ENCODE measurements around the gene KRT77.

DNA sequence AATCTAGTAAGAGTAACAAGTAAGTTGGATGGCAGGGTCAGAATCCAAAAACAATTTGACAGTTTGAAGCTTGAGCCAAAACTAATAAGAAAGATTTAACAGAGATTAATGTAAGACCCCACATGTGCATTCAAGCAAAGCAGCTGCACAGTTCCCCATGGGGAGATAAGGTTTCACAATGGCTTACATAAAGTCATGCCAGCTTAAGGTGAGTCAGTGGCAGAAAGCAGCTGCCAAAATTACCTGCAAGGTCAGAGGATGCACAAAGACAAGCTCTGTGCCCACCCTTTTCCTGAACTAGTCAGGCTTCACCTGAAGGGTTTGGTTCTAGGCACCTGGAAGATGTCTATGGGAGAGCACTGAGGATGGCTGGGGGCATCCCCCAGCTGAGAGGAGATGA is 36.6 kb upstream of the KRT77 start:
- TF ChIP-seq, protein P1, sequence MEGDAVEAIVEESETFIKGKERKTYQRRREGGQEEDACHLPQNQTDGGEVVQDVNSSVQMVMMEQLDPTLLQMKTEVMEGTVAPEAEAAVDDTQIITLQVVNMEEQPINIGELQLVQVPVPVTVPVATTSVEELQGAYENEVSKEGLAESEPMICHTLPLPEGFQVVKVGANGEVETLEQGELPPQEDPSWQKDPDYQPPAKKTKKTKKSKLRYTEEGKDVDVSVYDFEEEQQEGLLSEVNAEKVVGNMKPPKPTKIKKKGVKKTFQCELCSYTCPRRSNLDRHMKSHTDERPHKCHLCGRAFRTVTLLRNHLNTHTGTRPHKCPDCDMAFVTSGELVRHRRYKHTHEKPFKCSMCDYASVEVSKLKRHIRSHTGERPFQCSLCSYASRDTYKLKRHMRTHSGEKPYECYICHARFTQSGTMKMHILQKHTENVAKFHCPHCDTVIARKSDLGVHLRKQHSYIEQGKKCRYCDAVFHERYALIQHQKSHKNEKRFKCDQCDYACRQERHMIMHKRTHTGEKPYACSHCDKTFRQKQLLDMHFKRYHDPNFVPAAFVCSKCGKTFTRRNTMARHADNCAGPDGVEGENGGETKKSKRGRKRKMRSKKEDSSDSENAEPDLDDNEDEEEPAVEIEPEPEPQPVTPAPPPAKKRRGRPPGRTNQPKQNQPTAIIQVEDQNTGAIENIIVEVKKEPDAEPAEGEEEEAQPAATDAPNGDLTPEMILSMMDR (tag by site-specific recombination; IDR thresholded peaks at IDR 0.05): no peak
- no peak for TF ChIP-seq ZNF48 (tag by site-specific recombination; IDR thresholded peaks at IDR 0.05)
- no peak for TF ChIP-seq ZNF548 (tag by site-specific recombination; IDR thresholded peaks at IDR 0.05)
- TF ChIP-seq, protein P2, sequence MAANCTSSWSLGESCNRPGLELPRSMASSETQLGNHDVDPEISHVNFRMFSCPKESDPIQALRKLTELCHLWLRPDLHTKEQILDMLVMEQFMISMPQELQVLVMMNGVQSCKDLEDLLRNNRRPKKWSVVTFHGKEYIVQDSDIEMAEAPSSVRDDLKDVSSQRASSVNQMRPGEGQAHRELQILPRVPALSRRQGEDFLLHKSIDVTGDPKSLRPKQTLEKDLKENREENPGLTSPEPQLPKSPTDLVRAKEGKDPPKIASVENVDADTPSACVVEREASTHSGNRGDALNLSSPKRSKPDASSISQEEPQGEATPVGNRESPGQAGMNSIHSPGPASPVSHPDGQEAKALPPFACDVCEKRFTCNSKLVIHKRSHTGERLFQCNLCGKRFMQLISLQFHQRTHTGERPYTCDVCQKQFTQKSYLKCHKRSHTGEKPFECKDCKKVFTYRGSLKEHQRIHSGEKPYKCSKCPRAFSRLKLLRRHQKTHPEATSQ (tag by site-specific recombination; IDR thresholded peaks at IDR 0.05): no peak
- TF ChIP-seq ZNF549 (tag by site-specific recombination; IDR thresholded peaks at IDR 0.05): no peak
- no peak for TF ChIP-seq ZNF610 (tag by site-specific recombination; IDR thresholded peaks at IDR 0.05; ENCODE audit: borderline replicate concordance)
- TF ChIP-seq ZEB2 (tag by site-specific recombination; IDR thresholded peaks at IDR 0.05): no peak
- no peak for TF ChIP-seq KLF16 (tag by site-specific recombination; IDR thresholded peaks at IDR 0.05)
- TF ChIP-seq PRDM1 (tag by site-specific recombination; IDR thresholded peaks at IDR 0.05): no peak
- TF ChIP-seq, protein P3, sequence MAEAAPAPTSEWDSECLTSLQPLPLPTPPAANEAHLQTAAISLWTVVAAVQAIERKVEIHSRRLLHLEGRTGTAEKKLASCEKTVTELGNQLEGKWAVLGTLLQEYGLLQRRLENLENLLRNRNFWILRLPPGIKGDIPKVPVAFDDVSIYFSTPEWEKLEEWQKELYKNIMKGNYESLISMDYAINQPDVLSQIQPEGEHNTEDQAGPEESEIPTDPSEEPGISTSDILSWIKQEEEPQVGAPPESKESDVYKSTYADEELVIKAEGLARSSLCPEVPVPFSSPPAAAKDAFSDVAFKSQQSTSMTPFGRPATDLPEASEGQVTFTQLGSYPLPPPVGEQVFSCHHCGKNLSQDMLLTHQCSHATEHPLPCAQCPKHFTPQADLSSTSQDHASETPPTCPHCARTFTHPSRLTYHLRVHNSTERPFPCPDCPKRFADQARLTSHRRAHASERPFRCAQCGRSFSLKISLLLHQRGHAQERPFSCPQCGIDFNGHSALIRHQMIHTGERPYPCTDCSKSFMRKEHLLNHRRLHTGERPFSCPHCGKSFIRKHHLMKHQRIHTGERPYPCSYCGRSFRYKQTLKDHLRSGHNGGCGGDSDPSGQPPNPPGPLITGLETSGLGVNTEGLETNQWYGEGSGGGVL (tag by site-specific recombination; IDR thresholded peaks at IDR 0.05): no peak
- no peak for TF ChIP-seq ZNF157 (tag by site-specific recombination; IDR thresholded peaks at IDR 0.05)
- TF ChIP-seq, protein P4, sequence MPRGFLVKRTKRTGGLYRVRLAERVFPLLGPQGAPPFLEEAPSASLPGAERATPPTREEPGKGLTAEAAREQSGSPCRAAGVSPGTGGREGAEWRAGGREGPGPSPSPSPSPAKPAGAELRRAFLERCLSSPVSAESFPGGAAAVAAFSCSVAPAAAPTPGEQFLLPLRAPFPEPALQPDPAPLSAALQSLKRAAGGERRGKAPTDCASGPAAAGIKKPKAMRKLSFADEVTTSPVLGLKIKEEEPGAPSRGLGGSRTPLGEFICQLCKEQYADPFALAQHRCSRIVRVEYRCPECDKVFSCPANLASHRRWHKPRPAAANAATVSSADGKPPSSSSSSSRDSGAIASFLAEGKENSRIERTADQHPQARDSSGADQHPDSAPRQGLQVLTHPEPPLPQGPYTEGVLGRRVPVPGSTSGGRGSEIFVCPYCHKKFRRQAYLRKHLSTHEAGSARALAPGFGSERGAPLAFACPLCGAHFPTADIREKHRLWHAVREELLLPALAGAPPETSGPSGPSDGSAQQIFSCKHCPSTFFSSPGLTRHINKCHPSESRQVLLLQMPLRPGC (tag by site-specific recombination; IDR thresholded peaks at IDR 0.05): no peak
- no peak for TF ChIP-seq ZNF510 (tag by site-specific recombination; IDR thresholded peaks at IDR 0.05; ENCODE audit: insufficient replicate concordance)

Data from HEK293 (cell line).